Testis (tissue), 2 donors: ENCODE measurements around the gene LEMD2.

Experiments used
- CTCF ChIP-seq, 3 experiments: fragments of 450-650 bp in 2 of 3; fragments of 200-600 bp in 1 of 3; sonication (generic) in 1 of 3; IDR thresholded peaks; one replicate each; pipeline ENCODE4 v1.5.1; 2016 to 2019; ENCODE audit warnings: antibody characterized with exemption in 3 of 3, mild to moderate bottlenecking in 2 of 3, moderate library complexity in 1 of 3
- POLR2A ChIP-seq: fragments of 450-650 bp; IDR thresholded peaks from one replicate; pipeline ENCODE4 v1.6.1; 2017; ENCODE audit warnings: antibody characterized with exemption, mild to moderate bottlenecking, moderate library complexity

DNA sequence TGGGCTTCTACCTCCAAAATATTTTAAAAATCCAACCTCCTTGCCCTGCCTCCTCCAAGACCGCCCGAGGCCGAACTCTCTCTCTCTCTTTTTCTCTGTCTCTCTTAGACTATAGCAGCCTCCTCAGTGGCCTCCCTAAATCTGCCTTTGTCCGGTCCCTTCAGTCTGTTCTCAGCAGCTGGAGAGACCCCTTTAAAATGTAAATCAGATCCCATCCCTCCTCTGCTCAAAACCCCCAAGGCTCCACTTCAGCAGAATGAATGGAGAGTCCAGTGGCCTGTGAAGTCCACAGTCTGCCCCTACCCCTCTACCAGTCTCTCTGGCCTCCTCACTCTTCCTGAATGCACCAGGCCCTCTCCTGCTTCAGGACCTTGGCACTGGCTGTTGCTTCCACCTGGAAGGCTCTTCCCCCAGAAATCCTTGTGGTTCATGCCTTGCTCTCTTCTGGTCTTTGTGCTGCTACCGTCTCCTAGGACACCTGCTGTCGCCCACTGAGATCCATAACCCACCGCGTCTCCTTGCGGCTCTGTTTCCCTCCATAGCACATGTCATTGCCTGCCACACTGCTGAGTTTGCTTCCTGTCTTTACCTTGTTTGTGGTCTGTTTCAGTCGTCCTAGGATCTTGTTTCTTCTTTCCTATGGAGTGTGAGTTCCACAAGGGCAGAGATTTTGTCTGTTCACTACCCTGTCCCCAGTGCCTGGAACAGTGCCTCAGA lies 8.9 kb upstream of the LEMD2 start:
- TF ChIP-seq CTCF (IDR thresholded peaks at IDR 0.05) (no peak), POLR2A (no peak)
